HG02943 (cell line): ENCODE data around the gene LRSAM1.

ENCODE experiments used
- ATAC-seq: cut with Tn5 transposase; IDR thresholded peaks from one replicate; pipeline ENCODE4 v1.9.1; 2021; ENCODE audit warnings: mild to moderate bottlenecking, low read depth, moderate library complexity; ENCODE audit not compliant: unreplicated experiment

Gene LRSAM1

DNA sequence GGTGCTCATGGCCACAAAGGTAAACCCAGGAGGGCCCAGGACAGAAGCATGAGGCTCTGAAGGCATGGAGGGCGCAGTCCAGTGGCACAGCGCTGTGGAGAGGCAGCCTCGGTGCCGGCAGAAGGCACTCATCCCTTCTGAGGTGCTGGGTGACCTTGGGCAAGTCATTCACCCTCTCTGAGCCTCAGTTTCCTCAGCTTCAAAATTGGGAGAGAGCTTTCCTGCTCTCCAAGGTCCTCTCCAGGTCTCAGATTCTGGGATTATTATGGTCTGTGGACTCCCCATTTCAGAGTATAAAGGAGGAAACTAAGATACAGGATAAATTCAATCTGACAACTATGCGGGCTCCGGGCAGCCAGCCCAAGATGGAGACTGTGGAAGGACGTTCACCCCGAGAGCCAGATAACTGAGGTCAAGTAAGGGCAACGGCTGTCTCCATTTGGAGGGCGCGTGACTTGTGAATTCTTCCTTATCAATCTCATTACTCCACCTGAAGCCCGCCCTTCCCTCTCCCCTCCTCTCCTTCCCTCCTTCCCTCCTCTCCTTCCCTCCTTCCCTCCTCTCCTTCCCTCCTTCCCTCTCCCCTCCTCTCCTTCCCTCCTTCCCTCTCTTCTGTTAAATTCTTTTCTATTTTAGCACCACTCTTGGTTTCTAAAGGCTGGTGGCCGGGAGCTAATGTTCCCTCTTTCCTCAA lies 58.1 kb downstream of the LRSAM1 start:
- no peak for ATAC-seq

DNA sequence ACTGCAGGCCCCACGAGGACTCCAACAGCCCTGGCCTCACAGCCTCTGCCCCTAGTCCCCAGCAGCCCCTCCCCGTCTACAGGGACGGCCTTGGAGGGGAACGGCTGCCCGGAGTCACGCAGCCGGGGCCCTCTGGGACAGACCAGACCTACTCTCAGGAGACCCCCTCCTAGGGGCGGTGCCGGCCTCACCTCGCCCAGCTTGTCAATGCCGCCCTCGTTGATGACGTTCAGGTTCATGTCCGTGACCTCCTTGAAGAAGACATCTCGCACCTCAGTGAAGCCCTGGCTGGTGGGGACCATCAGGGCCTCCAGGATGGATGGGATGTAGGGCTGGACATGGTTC lies 58.6 kb downstream of the LRSAM1 start:
- ATAC-seq, result no peak

DNA sequence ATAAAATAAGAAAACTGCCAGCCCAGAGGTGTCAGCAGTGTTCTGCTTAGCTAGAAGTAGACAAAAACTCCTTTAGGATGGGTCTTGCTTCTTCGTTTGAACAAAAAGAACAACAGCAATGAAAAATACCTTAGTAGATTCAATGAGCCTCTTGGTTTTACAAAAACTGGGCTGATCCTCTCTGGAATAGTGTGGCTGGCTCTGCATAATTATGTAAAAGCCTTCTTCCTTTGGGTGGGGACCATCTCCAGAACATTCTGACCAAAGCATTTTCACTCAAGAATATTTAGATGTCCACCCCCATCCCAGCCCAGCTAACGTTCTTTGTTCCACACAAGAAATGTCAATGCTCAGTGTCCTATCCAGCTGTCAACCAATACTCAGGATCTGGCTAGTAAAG lies 63.2 kb downstream of the LRSAM1 start:
- no peak for ATAC-seq

DNA sequence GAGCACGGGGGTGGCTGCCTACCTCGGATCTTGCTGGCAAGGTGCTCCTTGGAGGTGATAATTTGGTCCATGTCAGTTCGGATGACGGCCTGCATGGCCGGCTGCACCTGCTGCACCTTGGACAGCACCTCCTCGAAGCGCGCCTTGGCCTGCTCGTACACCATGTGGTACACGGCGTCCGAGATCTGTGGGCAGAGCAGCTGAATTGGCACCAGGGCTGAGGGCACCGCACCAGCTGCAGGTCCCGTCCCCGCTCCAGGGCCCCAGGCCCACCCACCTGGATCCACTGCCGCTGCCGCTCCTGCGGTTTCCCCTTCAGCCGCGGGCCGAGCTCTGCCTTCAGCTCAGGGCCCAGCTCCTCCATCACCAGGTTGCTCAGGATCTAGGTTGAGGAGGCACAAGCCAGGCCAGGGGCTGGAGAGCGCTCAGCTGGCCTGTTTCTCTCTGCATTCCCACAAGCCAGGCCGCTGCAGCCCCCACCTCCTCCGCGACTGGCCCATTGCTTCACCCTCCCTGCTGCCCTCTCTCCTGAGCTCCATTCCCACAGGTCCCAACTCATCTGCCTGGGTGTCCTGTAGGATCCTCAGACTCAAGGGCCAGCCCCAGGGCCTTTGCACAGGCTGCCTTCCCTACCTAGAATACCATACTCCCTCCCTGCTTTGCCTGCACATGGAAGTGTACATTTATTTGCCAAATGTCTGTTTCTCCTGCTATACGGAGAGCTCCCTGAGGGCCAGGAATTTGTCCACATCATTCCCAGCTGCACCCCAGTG lies 65.7 kb downstream of the LRSAM1 start:
- ATAC-seq, result no peak

DNA sequence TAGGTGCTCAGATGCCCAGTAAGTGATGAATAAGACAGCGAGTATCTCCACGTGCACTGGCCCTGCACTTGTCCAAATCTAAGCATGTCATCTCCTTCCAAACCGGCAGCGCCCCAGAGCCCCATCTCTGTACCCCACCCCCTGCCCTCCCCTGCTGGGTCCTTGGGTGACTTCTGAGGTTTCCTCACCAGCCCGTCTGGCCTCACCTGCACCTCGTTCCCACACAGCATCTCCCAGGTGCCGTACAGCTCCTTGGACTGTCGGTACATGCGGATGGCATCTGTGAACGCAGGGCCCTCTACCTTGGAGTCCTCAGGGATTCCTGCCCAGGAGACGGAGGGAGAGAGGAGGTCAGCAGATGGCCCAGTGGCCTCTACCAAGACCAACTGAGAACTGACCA lies 66.3 kb downstream of the LRSAM1 start:
- no peak for ATAC-seq

DNA sequence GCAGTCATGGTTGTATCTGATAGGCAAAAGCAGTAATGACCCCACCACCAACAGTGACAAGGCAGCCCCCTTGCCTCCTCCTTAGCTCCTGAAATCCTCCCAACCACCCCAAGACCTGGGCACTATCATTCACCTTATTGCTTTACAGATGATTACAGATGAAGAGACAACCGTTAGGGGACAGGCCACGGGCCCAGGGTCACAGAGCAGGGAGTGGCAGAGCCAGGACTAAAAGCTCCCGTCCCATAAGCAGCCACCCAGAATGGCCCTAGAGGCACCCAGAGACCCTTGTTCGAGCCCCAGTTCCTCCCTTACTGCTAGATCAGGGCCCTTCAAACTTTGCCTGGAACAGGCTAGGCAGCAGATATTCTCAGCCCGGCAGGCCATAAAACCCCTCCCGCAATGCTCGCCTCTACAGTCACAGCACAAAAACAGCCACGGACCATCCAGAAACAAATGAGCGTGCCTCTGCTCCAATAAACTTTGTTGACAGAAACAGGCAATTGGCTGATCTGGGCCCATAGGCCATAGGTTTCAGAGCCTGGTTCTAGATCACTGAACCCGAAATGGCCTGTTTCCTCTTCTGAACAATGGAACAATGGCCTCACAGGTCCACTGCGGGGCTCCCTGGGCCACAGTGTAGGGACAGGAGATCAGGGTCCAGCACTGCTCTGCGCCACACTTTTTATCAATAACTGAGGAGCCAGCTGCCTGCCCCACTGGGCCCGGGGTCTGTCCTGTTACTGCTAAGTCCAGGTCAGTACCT lies 67.0 kb downstream of the LRSAM1 start:
- no peak for ATAC-seq

DNA sequence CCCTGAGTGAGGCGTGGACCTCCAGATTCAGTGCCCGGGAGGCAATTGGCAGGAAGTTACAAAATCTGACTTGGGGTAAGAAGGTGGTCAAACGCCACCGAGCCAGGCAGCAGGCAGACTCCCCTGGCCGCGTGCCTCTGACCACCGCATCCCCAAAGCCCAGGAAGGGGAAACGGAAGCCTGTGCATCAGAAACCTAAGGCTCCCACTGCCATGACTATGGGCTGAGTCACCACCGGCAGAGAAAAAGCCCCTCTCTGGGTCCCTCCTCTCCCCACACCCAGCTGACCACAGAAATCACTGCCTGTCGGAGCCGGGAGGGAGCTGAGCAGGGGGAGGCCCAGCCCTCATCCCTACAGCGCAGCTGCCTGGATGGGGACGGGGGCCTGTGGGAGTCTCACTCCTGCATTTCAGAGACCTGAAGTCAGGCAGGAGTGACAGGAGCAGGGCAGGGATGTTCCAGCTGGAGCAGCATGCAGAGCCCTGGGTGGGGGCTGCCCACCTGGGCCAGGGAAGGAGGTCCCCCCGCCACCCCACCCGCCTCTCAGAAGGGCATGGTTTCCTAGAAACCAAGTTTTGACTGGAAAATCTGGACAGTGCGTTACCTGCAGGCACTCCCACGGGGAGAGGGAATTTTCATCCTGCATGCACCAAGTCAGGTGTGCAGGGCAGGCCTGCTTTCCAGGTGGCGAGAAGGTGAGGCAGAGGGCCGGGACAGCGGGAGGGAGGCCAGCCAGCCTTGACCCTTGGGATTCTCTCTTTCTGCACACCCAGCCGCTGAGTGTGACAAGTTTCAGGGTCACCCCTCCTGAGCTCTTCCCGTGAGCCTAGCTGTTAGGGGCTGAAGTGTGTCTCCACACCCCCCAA lies 68.2 kb downstream of the LRSAM1 start:
- no peak for ATAC-seq

DNA sequence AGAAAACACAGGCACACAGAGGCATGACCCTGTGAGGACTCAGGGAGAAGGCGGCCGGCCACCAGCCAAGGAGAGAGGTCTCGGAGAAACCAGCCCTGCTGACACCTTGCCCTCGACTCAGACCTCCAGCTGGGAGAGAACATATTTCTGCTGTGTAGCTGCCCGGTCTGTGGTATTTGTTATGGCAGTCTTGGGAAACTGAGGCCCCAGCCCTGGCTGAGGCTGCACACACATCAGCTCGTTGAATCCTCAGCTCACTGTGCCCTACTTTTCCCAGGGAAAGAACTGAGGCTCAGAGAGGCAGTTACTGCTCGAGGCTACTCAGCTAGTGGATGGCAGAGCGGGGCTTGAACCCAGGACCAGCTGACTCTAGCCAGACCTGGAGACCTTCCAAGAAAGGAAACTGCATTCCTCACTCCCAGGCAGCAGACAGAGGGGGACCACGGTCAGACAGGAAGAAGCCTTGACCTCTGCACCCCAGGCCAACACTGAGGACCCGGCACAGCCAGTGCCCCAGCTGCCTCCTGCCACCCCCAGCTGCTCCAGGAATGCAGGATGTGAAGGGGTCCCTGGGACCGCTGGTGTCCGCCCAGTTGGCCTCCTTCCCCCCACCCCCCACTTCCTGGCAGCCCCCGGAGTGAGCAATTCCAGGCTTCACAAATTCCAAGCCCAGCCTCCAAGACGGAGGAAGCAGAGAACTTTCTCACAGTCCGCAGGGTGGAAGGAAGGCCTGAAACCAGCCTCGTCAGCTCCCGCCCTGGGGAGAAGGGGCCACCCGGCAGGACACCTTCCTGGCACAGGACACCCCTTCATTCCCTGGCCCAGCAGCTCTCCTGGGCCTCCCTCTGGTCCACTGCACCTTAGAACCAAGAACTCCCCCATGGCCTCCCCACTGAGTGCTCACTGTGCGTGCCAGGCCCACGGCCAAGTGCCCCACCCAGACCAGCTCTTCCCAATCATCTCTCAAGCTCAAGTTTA lies 69.9 kb downstream of the LRSAM1 start:
- ATAC-seq, result no peak

DNA sequence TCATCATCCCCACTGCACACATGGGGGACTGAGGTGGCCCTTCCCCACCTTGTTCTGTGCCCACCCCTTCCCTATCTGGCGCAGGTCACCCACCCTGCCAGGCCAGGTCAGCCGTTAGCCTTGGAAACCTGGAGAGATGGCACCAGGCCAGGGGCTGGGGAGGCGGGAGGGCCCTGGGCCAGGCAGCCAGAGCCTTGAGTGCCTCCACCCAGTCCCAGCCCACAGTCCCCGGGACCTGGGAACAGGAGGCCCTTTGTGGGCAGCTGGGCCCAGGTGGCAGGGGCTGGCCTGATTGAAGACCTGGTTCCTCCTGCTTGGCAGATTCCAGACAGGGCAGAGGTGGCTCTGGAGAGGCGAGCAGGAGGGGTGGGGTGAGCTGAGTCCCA lies 70.6 kb downstream of the LRSAM1 start:
- no peak for ATAC-seq

DNA sequence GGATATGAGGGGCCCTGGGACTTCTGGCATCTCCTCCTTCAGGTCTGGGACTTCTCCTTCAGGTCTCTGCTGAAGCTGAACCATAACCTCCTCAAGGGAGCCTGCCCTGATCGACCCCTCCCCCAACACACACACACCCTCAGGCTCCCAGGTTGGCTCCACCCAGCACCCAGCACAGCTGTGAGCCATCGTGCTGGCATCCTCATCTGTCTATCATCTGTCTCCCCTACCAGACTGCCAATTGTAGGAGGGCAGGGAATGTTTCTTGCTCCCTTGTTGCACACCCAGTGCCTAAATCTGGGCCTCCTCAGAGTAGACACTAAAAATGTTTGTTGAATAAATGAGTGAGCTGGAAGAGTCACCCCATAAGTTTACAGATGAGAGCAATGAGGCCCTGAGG lies 71.4 kb downstream of the LRSAM1 start:
- ATAC-seq, result no peak

DNA sequence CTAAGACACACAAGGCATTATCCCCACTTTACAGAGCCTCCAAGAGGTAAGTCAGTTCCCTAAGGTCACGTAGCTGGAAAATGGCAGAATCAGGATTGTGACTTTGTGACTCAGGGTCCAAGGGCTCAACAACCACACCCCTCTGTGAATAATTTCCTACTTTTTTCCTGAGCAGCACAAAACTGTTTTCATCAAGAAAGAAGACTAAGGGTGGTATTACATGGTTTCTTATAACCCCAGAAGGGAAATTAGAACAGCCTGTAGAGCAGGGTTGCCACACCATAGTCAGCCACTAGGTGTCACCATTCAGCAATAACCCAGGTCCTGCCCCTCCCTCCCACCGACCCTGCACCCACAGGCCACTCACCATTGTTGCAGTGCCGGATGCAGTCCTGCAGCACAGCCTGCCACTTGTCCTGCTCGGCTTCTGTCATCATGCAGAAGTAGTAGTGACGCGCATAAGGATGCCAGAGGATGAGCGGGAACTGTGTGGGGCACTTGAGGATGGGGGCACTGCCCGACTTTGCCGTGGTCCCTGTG lies 72.1 kb downstream of the LRSAM1 start:
- no peak for ATAC-seq

DNA sequence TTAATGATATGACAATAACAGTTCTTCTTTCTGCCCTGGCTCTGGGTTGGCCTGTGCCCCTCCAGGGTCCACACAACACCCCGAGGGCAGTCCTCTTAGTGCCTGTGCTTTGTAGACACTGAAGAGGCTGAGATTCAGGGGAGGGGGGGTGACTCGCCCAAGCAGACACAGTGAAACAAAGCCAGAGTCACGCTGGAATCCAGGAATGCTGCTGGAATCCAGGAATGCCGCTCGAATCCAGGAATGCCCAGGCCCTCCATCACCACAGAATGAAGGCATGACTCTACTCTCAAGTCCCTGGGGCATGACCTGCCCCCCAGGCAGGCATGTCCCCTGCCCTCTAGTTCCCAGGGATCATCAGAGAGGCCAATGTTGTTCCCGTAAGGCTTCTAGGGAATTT lies 73.1 kb downstream of the LRSAM1 start:
- ATAC-seq, result no peak

DNA sequence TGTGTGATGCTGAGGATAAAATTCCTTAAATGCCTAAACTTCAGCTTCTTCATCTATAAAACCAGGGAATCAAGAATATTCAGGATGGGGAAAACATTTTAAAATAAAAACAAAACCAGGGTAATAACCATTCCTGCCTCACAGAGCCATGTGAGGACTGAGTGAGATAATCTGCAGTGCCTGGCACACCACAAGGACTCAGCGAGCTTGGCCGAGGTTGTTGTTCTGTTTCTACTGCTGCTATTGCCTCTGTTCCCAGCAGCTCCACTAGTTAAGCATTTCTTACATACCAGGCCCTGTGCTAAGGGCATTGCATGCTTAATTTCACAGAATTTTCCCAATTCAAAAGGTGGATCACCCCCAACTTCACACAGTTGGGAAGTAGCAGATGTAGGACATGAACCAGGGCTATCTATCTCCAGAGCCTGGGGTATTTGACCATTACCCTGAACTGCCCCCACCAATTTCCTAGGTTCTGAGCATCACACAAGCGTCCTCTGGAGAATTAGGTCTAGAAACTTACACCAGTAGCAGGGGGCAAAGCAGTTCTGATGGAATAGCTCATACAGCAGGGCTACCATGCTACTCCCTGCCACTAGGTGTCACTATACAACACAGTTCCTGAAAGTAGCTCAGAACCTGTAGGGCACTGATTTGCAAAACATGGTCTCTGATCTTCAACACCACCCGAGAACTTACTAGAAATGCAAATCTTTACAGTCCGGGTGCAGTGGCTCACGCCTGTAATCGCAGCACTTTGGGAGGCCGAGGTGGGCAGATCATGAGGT lies 74.3 kb downstream of the LRSAM1 start:
- ATAC-seq, result no peak

DNA sequence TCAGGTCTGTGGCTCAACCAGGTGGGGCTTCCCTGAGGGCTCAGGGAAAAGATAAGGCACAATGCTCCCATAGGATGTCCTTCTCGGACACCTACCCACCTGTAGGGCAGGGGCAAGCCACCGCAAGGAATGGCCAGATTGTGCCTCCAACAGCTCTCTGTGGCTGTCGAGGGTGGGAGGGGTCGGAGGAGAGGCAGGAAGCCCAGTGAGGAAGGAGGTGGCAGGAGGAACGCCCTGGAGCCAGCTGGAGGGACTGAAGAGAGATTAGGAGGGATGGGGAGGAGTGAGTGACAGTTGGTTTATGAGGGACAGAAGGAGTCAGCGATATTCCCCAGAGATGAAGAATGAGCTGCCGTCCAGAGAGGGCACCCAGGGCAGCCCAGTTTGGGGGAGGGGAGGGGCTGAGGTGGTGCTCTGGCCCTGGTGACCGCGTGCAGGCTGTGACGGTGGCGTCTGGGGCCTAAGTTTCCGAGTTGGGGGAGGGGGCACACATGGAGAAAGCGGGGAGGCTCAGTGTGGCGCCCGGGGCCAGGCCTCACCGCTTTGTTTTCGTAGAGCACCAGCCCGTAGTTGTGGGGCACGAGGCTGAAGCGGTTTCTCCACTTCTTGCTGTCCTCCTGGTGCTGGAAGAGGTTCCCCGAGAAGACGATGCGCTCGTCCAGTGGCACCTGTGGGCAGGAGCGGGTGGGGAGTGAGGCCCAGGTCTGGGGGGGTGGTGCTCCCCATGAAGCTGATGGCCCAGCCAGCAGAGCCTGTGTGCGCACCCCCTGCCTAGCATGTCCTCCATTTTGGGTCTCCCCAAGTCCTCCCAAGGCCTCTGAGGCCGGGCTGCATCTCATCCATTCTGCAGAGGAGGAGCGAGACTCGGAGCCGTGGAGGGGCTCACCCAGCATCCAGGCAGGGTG lies 75.6 kb downstream of the LRSAM1 start:
- ATAC-seq, result no peak

DNA sequence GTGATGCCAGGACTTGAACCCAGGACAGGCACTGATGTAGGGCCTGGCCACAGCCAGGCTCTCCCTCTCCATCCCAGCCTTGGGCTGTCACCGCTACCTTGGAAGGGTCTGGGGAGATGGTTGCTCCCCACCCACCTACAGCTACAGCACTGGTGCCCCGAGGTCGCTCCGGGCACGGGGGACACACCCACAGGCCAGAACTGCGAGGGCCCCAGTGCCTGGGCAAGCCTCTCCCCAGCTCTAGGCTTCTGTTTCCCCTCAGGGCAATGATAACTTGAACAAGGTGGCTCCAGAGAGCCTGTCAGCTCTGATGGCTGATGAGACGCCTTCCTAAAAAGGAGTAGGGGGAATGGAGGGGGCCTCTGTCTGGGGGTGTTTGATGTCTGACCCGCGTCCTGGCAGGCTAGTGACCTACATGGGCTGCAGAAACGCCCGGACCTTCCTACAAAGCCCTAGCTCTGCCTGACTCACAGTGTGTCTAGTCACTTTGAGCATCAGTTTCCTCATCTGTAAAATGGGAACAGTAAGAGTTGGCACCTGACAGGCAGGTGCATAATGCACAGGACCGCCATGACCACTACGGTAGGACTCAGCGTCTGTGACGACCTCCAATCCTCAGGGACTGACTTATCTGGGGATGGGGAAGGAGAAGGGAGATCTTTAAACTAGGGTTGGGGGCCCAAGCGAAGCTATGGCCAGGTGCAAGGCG lies 76.4 kb downstream of the LRSAM1 start:
- no peak for ATAC-seq

DNA sequence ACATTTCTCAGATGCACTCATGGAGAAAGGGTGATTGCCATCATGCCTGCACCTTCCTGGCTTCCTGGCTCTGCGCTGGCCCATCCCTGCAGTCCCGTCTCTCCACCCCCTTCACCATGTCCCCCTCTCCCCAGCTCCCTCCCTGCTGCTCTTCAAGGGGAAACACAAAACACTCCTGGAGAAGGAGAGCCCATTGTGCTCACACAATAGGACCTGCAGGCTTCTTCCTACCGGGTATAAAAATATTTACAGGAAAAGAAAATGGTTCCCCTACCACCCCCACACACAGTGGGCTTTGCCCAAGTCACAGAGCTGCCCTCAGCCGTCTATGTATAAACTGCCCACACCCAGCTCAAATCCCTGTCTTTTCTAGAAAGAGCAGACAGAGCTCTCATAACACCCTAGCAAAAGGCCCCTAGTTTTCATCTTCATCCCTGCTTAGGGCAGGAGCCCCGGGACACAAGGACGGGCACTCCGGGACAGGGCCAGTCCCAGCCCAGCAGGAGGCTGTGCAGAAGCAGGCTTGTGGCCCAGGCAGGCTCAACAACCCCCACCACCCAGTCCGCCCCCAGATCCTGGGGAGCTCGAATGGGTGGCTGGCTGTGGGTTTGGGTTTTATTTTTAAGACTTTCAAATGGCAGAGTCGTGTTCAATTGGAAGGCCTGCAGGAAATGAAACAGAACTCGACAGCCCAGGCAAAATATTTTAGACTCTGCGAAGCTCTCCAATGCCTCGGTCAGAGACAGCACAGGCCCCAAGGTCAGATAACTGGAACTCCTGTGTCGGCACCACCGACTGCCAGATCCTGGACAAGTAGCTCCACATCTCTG lies 77.3 kb downstream of the LRSAM1 start:
- no peak for ATAC-seq
